Cardiac muscle cell (in vitro differentiated cells and primary cell): ENCODE data around the gene TUBA3E. TPM values are rescaled to one million over a fixed set of nuclear protein-coding genes. Genes with fewer than 3 reads are reported as not detected.
"Not testable (repeated sequence)": the region's sequence is repeated elsewhere in the genome, so short reads cannot be mapped to it uniquely, and the experiment has no call there.

Experiments
- DNase-seq, 2 donors: peaks; one replicate each; pipeline versions ENCODE4 v3.0.0 to v3.0.0-alpha.2; 2010 to 2017; ENCODE audit warnings: low read depth in 1 of 2, low spot score in 1 of 2
- H3K27ac ChIP-seq: fragments of 200-600 bp; sonication (generic); 2 replicates; pipeline ENCODE4 v1.5.1; 2016
- H3K27me3 ChIP-seq: fragments of 200-600 bp; sonication (generic); 2 replicates; pipeline ENCODE4 v1.6.0; 2016; ENCODE audit warnings: control low read depth
- H3K36me3 ChIP-seq: fragments of 200-600 bp; sonication (generic); 2 replicates; pipeline ENCODE4 v1.5.1; 2016; ENCODE audit warnings: control low read depth
- H3K4me1 ChIP-seq: fragments of 200-600 bp; sonication (generic); 2 replicates; pipeline ENCODE4 v1.8.1; 2017; ENCODE audit warnings: low read depth, mild to moderate bottlenecking, mixed run types
- H3K4me3 ChIP-seq: fragments of 200-600 bp; sonication (generic); 2 replicates; pipeline ENCODE4 v1.5.1; 2016; ENCODE audit warnings: mild to moderate bottlenecking
- H3K9me3 ChIP-seq: fragments of 200-600 bp; sonication (generic); 2 replicates; pipeline ENCODE4 v1.5.1; 2017; ENCODE audit warnings: low read depth, mild to moderate bottlenecking, control low read depth
- polyA plus RNA-seq: library from polyadenylated mRNA; unstranded; fragments of >200 nt; fragmentation: Nextera tagmentation; extraction: Ambion mirVana; gene quantifications from 2 replicates; pipeline ENCODE4 v1.2.1, GENCODE V29; 2016
- total RNA-seq: library from RNA; depleted of rRNA; stranded (reverse); fragments of >200 nt; gene quantifications from 2 replicates; pipeline ENCODE4 v1.2.3, GENCODE V29; 2016
- TF ChIP-seq, protein P1 (sequence below): IDR thresholded peaks from 2 replicates; pipeline ENCODE4 v1.5.1; 2012; ENCODE audit warnings: low read depth, mild to moderate bottlenecking, low read length

The TUBA3E gene
- total and polyA plus RNA-seq, 2 experiments from 2014 or later, result not detected

DNA sequence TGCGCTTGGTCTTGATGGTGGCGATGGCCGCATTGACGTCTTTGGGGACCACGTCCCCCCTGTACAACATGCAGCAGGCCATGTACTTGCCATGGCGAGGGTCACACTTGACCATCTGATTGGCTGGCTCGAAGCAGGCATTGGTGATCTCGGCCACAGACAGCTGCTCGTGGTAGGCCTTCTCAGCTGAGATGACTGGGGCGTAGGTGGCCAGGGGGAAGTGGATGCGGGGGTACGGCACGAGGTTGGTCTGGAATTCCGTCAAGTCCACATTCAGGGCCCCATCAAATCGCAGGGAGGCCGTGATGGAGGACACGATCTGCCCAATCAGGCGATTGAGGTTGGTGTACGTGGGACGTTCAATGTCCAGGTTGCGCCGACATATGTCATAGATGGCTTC is 4.4 kb downstream of the TUBA3E start:
- H3K4me3 ChIP-seq, H3K36me3 ChIP-seq, H3K27ac ChIP-seq, H3K9me3 ChIP-seq, H3K4me1 ChIP-seq, DNase-seq, H3K27me3 ChIP-seq: not testable (repeated sequence)

GRCh38 chr2:130192451-130192850 is 5.8 kb downstream of the TUBA3E start:
- H3K27me3 ChIP-seq, H3K9me3 ChIP-seq, H3K27ac ChIP-seq, H3K4me1 ChIP-seq, DNase-seq, H3K36me3 ChIP-seq, H3K4me3 ChIP-seq: not testable (repeated sequence)

- not testable (repeated sequence) for H3K27me3 ChIP-seq, DNase-seq, H3K9me3 ChIP-seq, H3K4me3 ChIP-seq, H3K4me1 ChIP-seq, H3K36me3 ChIP-seq, H3K27ac ChIP-seq
Measured at GRCh38 chr2:130191319-130191718, 6.9 kb downstream of the TUBA3E start.

DNA sequence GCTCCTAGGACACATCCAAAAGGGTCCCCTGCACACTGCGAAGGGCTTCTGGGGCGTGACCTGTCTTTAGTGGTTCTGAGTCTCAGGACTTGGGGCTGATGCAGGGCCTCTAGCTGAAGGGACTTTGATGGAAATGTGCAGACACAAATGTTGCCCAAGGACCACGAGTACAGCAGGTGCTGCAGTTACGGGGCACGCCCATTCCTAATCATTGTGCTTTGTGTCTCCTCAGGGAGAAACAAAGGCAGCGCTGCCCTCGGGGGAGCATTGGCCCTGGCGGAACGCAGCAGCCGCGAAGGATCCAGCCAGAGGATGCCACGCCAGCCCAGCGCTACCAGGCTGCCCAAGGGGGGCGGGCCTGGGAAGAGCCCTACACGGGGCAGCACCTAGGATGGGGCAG is 8.0 kb downstream of the TUBA3E start:
- no peak for DNase-seq

DNA sequence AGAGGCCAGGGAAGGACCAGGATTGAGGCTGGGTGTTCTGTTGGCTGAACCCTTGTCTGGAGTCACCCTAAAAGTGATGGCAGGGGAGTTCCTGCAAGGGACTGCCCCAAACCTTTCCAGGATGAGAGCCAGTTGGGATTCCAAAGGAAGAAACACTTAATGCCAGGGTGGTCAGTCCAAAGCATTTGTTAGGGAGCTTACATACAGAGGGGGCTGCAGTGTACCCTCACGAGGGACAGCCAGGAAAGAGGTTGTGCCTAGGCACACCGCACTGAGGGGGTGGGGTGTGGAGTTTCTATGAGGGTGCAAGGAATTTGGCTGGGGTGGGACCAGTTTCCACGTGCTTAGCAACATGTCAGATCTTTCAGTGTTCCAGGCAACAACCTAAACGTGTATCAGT is 9.3 kb downstream of the TUBA3E start:
- H3K36me3 ChIP-seq, H3K27me3 ChIP-seq, H3K27ac ChIP-seq, H3K4me3 ChIP-seq, H3K4me1 ChIP-seq, H3K9me3 ChIP-seq, DNase-seq: not testable (repeated sequence)

More for the DNA sequence above, 8.0 kb downstream of the TUBA3E start:
- Histone ChIP-seq H3K4me3 (no peak overlapping the region), H3K9me3 (no peaks in the 10 kb centered on the region), H3K36me3 (no peaks in the 10 kb centered on the region), H3K27me3 (no peaks in the 10 kb centered on the region), H3K27ac (no peak overlapping the region), H3K4me1 (no peaks in the 10 kb centered on the region)
- TF ChIP-seq, protein P1, sequence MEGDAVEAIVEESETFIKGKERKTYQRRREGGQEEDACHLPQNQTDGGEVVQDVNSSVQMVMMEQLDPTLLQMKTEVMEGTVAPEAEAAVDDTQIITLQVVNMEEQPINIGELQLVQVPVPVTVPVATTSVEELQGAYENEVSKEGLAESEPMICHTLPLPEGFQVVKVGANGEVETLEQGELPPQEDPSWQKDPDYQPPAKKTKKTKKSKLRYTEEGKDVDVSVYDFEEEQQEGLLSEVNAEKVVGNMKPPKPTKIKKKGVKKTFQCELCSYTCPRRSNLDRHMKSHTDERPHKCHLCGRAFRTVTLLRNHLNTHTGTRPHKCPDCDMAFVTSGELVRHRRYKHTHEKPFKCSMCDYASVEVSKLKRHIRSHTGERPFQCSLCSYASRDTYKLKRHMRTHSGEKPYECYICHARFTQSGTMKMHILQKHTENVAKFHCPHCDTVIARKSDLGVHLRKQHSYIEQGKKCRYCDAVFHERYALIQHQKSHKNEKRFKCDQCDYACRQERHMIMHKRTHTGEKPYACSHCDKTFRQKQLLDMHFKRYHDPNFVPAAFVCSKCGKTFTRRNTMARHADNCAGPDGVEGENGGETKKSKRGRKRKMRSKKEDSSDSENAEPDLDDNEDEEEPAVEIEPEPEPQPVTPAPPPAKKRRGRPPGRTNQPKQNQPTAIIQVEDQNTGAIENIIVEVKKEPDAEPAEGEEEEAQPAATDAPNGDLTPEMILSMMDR, result no peak

DNA sequence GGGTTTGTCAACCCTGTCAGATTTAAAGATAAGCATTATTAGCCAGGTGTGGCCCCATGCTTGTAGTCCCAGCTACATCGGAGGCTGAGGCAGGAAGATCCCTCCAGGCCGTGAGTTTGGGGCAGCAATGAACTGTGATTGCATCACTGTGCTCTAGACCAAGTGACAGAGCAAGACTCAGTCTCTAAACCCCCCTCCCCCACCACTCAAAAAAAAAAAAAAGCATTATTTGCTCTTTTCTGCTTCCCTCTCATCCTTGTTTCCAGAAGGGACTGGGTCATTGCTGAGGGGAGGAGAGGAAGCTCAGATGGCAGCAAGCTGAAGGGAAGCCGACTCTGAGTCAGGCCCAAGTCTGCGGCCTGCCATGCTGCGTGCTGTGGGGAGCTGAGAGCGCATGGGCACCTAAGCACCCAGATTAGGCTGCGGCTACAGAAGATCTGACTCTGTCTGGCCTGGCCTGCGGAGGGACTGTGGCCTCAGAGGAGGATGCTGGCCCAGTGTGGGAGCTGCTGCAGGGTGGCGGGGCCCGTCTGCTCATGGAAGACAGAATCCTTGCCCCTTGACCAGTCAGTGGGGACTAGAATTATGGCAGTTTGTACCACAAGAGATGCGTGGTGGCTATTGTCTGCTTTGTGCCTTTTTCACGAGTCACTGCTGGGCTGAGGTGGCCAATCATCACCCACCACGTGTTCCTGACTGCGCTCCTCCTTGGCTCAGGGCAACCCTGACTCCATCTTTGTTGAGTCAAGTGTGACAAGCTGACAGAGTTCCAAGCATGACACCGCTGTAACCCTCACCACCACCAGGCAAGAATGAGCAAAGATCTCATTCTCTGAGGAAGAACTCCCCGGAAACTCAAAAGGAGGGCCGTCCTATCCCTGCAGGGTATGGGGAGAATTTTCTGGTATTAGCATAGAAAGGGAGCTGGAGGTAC is 10.1 kb downstream of the TUBA3E start:
- H3K36me3 ChIP-seq, H3K4me3 ChIP-seq, H3K4me1 ChIP-seq, H3K27me3 ChIP-seq, H3K9me3 ChIP-seq, H3K27ac ChIP-seq, DNase-seq: not testable (repeated sequence)

DNA sequence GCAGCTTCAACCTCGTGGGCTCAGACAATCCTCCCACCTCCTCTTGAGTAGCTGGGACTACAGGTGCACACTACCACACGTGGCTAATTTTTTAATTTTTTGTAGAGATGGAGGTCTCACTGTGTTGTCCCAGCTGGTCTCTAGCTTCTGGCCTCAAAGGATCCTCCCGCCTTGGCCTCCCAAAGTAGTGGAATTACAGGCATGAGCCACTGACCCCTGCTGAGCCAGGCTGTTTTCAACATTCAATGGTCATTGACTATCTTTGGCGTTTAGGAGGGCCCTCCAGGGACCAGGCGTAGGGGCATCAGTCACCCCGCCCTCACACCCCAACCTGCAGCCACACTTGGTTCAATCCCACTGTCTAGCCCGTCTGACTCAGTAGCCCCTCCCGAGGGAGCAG is 11.0 kb downstream of the TUBA3E start:
- Histone ChIP-seq H3K4me1 (no peaks in the 10 kb centered on the region), H3K27me3 (no peaks in the 10 kb centered on the region), H3K27ac (no peak overlapping the region), H3K36me3 (no peaks in the 10 kb centered on the region), H3K4me3 (no peak overlapping the region), H3K9me3 (no peaks in the 10 kb centered on the region)
- TF ChIP-seq, protein P1, result no peak
- DNase-seq, result no peak

DNA sequence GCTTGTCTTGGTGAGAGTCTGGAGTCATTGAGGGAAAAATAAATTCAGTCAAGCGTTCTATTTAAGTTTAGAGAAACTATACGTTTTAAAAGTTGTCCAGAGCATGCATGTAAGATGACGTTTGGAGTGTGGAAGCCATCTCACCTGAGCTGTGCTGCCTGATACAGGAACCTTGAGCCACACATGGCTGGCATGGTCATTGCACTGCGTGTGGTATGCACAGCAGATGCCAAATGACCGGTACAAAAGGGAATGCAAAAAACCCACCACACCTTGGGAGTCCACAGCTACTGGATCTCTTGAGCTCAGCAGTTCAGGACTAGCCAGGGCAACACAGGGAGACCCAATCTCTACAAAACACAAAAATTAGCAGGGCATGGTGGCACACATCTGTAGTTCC is 11.8 kb downstream of the TUBA3E start:
- H3K4me3 ChIP-seq, result no peak overlapping the region
- H3K36me3 ChIP-seq, result no peaks in the 10 kb centered on the region
- H3K27me3 ChIP-seq, result no peaks in the 10 kb centered on the region
- no peaks in the 10 kb centered on the region for H3K4me1 ChIP-seq
- TF ChIP-seq, protein P1, result no peak
- no peak overlapping the region for H3K27ac ChIP-seq
- DNase-seq, result no peak
- no peaks in the 10 kb centered on the region for H3K9me3 ChIP-seq
